ENCODE data around the gene DOK4. TPM values are rescaled to one million over a fixed set of nuclear protein-coding genes. Genes with fewer than 3 reads are reported as not detected.
A peak's percentile ranks its signal among the peaks of the same experiment; 100 is the strongest.

DOK4 gene
- total and polyA plus RNA-seq, 4 experiments from 2014 or later = 1.7 to 3.0 (median 2.7) TPM

DNA sequence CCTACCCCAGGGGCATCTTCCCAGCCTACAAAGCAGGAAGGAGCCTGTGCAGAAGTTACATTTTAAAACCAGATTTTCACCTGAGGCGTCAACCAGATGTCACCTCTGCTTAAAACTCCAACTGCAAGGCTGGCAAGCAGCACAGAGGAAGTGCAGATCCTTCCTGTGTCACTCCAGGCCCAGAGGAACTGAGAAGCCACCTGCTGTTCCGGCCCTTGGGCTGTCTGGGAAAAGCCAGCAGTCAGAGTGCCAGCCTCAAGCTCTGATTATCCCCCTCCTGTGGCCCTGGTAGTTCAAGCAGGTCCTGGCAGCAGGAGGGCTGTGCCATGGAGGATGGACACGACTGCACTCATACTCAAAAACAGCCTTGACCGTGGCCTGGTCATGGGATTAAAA lies 13.6 kb downstream of the DOK4 start:
- no peak for DNase-seq
- H3K4me3 ChIP-seq (ENCODE audit: low read length in 2 of 2) = no peak overlapping the region
- Mint-ChIP-seq H3K27ac (peak overlapping the region in 1 of 7 donors; percentile 35), H3K36me3 (peaks cover 23 to 43% of the 10 kb centered on the region in 2 donors), H3K4me1 (peaks cover 8 to 12% (median 10%) of the 10 kb centered on the region in 4 donors), H3K4me3 (no peak overlapping the region), H3K9me3 (peaks cover 0 to 2% (median 0%) of the 10 kb centered on the region in 8 donors), H3K27me3 (no peaks in the 10 kb centered on the region)
- ChIA-PET POLR2A (ENCODE audit: partially characterized antibody) (interaction anchor here (0.9 to 3.5 kb wide), 3 partner anchors 9 to 13 kb away, joined by 3 to 16 read pairs (median 5); partner anchors contain the start of gene POLR2C), CTCF (ENCODE audit: partially characterized antibody) (interaction anchor here (2.9 kb wide), 1 partner anchor 47 kb away, joined by 14 read pairs; no protein-coding TSS in a partner anchor)
- no peaks in the 10 kb centered on the region for H3K27me3 ChIP-seq (ENCODE audit: insufficient read depth, low read length)
- peaks cover 38% of the 10 kb centered on the region for H3K36me3 ChIP-seq (ENCODE audit: insufficient read depth, low read length)
- H3K27ac ChIP-seq (ENCODE audit: low read depth, low read length) = no peak overlapping the region
- intact Hi-C loops (cut with micrococcal nuclease) = no loop called here
- H3K9me3 ChIP-seq (ENCODE audit: control insufficient read depth in 1 of 2, low read length in 2 of 2) = no peaks in the 10 kb centered on the region
- H3K4me1 ChIP-seq (ENCODE audit: insufficient read depth, low read length) = peaks cover 17% of the 10 kb centered on the region

DNA sequence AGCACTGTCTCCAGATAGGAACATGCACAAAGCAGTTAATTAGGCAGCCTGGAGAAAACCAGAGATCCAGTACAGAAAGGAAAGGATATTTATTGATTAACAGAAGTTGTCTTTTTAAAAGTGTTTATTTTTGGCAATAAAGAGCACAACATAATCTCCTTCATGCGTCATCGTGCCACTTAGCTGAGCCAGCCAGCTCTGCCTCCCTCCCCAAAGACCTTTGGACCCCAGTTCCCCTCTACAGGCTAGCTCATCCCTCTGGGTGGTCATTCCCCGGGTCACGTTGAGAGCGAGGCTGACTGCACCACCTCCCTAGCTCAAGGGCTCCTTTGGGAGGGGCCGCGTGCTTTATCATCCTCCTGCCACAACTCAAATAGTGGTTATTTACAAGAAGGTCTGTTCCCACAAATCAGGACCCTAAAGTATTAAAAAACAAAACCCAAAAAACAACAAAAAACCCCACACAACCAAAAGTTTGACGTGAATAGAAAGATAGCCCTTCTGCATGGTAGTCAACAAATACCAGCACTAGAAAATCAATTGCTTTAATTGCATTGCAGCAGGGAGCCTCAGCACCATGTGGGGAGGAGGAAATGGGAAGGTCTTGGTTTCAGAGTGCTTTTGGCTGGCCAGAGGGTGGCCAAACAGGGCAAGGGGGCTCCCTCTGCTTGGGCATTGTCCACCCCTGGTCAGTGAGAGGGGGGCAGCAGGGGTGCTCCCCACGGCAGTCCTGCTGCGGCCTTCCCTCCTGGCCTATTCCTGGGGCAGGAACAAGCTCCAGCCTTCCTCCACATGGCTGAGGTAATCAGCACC lies 14.2 kb downstream of the DOK4 start:
- peaks cover 27 to 46% of the 10 kb centered on the region in 2 donors for H3K36me3 Mint-ChIP-seq
- peaks cover 38% of the 10 kb centered on the region for H3K36me3 ChIP-seq (ENCODE audit: insufficient read depth, low read length)

DNA sequence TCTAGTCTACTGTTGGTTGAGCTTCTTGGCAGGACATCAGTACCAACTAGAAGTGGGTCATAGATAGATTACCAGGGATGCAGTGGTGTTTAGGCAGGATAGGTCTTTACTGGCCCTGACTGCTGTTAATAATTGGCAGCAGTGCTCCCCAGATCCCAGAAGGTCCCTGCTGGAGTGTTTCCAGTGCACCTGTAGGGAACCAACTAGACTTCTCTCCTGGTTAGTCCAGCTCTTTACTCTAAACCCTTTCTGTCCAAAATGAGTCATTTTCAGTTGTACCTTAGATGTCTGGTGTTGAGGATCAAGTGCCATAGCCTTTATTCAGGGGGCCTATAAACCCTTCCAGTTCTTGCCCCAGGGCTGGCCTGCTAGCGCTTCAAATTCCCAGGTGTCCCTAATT lies 15.1 kb downstream of the DOK4 start:
- Histone ChIP-seq H3K27ac (ENCODE audit: low read depth, low read length) (no peak overlapping the region), H3K27me3 (ENCODE audit: insufficient read depth, low read length) (no peaks in the 10 kb centered on the region), H3K9me3 (ENCODE audit: control insufficient read depth in 1 of 2, low read length in 2 of 2) (no peaks in the 10 kb centered on the region), H3K36me3 (ENCODE audit: insufficient read depth, low read length) (peaks cover 43% of the 10 kb centered on the region), H3K4me3 (ENCODE audit: low read length in 2 of 2) (no peak overlapping the region), H3K4me1 (ENCODE audit: insufficient read depth, low read length) (peaks cover 6% of the 10 kb centered on the region)
- H3K4me1 Mint-ChIP-seq = peaks cover 5 to 7% (median 6%) of the 10 kb centered on the region in 4 donors
- intact Hi-C loops (cut with micrococcal nuclease) = no loop called here
- CTCF ChIA-PET (ENCODE audit: partially characterized antibody) = no interaction called here
- peaks cover 28 to 50% of the 10 kb centered on the region in 2 donors for H3K36me3 Mint-ChIP-seq
- H3K27ac Mint-ChIP-seq = peak overlapping the region in 2 of 7 donors; percentile 12 to 40
- no peaks in the 10 kb centered on the region for H3K27me3 Mint-ChIP-seq
- DNase-seq = no peak
- peaks cover 0 to 2% (median 0%) of the 10 kb centered on the region in 8 donors for H3K9me3 Mint-ChIP-seq
- H3K4me3 Mint-ChIP-seq = no peak overlapping the region
- POLR2A ChIA-PET (ENCODE audit: partially characterized antibody) = interaction anchor here (0.9 kb wide), 2 partner anchors 9 to 66 kb away, joined by 3 read pairs; partner anchors contain the start of gene POLR2C

More for the DNA sequence above, 14.2 kb downstream of the DOK4 start:
- no peak overlapping the region for H3K4me3 ChIP-seq (ENCODE audit: low read length in 2 of 2)
- H3K27me3 ChIP-seq (ENCODE audit: insufficient read depth, low read length) = no peaks in the 10 kb centered on the region
- ChIA-PET POLR2A (ENCODE audit: partially characterized antibody) (interaction anchor here (0.9 to 3.5 kb wide), 2 partner anchors 8 to 10 kb away, joined by 5 to 16 read pairs; partner anchors contain the start of gene POLR2C), CTCF (ENCODE audit: partially characterized antibody) (no interaction called here)
- no peak overlapping the region for H3K27ac ChIP-seq (ENCODE audit: low read depth, low read length)
- peaks cover 15% of the 10 kb centered on the region for H3K4me1 ChIP-seq (ENCODE audit: insufficient read depth, low read length)
- H3K27me3 Mint-ChIP-seq = no peaks in the 10 kb centered on the region
- H3K9me3 Mint-ChIP-seq = peaks cover 0 to 2% (median 0%) of the 10 kb centered on the region in 8 donors
- no peaks in the 10 kb centered on the region for H3K9me3 ChIP-seq (ENCODE audit: control insufficient read depth in 1 of 2, low read length in 2 of 2)
- DNase-seq = no peak
- peaks cover 8 to 12% (median 10%) of the 10 kb centered on the region in 4 donors for H3K4me1 Mint-ChIP-seq
- H3K27ac Mint-ChIP-seq = peak overlapping the region in 2 of 7 donors; percentile 35 to 74
- intact Hi-C loops (cut with micrococcal nuclease) = no loop called here
- H3K4me3 Mint-ChIP-seq = no peak overlapping the region

DNA sequence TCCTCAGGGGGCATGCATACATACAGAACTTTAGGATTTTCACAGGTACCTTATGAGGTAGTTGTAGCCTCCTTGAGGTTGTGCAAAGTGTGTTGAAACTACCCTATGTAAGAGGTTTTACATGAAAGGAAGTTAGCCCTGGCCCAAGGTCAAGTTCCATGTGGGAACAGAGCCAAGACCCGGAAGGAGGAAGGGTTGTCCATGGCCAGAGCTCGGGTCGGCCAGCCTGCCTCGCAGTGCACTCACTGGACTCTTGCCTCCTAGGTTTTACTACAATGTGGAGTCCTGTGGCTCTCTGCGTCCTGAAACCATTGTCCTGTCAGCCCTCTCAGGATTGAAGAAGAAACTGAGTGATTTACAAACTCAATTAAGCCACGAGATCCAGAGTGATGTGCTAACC lies 15.6 kb downstream of the DOK4 start:
- H3K4me1 Mint-ChIP-seq = peaks cover 5 to 7% (median 6%) of the 10 kb centered on the region in 4 donors
- Histone ChIP-seq H3K27me3 (ENCODE audit: insufficient read depth, low read length) (no peaks in the 10 kb centered on the region), H3K36me3 (ENCODE audit: insufficient read depth, low read length) (peaks cover 48% of the 10 kb centered on the region), H3K9me3 (ENCODE audit: control insufficient read depth in 1 of 2, low read length in 2 of 2) (no peaks in the 10 kb centered on the region), H3K27ac (ENCODE audit: low read depth, low read length) (no peak overlapping the region), H3K4me3 (ENCODE audit: low read length in 2 of 2) (no peak overlapping the region), H3K4me1 (ENCODE audit: insufficient read depth, low read length) (peaks cover 6% of the 10 kb centered on the region)
- peaks cover 0 to 2% (median 0%) of the 10 kb centered on the region in 8 donors for H3K9me3 Mint-ChIP-seq
- DNase-seq = no peak
- no peaks in the 10 kb centered on the region for H3K27me3 Mint-ChIP-seq
- intact Hi-C loops (cut with micrococcal nuclease) = no loop called here
- ChIA-PET POLR2A (ENCODE audit: partially characterized antibody) (interaction anchor here (0.9 kb wide), 2 partner anchors 8 to 66 kb away, joined by 3 read pairs; partner anchors contain the start of gene POLR2C), CTCF (ENCODE audit: partially characterized antibody) (no interaction called here)
- peak overlapping the region in 1 of 7 donors; percentile 40 for H3K27ac Mint-ChIP-seq
- peaks cover 33 to 55% of the 10 kb centered on the region in 2 donors for H3K36me3 Mint-ChIP-seq
- no peak overlapping the region for H3K4me3 Mint-ChIP-seq

DNA sequence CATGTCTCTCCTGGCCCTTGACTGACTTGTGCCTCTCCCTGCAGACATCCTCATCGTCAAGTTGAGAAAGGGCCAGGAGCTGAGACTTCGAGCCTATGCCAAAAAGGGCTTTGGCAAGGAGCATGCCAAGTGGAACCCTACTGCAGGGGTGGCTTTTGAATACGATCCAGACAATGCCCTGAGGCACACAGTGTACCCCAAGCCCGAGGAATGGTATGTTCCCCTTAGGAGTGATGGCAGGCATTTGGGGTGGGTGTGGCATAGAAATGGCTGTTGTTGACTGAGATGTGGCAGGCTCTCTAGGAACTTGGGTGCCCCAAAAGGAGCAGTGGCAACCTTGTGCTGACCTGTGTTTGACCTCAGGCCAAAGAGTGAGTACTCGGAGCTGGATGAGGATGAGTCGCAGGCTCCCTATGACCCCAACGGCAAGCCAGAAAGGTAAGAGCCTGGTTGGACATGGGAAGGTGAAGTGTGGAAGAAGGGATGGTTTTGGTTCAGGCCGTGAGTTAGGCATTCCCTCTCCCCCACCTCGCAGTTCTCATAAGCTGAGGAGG lies 16.3 kb downstream of the DOK4 start:
- Mint-ChIP-seq H3K4me3 (no peak overlapping the region), H3K27me3 (no peaks in the 10 kb centered on the region), H3K9me3 (peaks cover 0 to 2% (median 0%) of the 10 kb centered on the region in 8 donors), H3K27ac (peak overlapping the region in 3 of 7 donors; percentile 6 to 63 (median 48)), H3K4me1 (peaks cover 8 to 13% (median 11%) of the 10 kb centered on the region in 4 donors), H3K36me3 (peaks cover 36 to 61% of the 10 kb centered on the region in 2 donors)
- Histone ChIP-seq H3K4me3 (ENCODE audit: low read length in 2 of 2) (no peak overlapping the region), H3K27ac (ENCODE audit: low read depth, low read length) (no peak overlapping the region), H3K27me3 (ENCODE audit: insufficient read depth, low read length) (no peaks in the 10 kb centered on the region), H3K9me3 (ENCODE audit: control insufficient read depth in 1 of 2, low read length in 2 of 2) (no peaks in the 10 kb centered on the region), H3K36me3 (ENCODE audit: insufficient read depth, low read length) (peaks cover 54% of the 10 kb centered on the region), H3K4me1 (ENCODE audit: insufficient read depth, low read length) (peaks cover 11% of the 10 kb centered on the region)
- intact Hi-C loops (cut with micrococcal nuclease) = no loop called here
- ChIA-PET CTCF (ENCODE audit: partially characterized antibody) (no interaction called here), POLR2A (ENCODE audit: partially characterized antibody) (interaction anchor here (0.9 kb wide), 1 partner anchor 8 kb away, joined by 3 read pairs; the partner anchor contains the start of gene POLR2C)
- DNase-seq = no peak

DNA sequence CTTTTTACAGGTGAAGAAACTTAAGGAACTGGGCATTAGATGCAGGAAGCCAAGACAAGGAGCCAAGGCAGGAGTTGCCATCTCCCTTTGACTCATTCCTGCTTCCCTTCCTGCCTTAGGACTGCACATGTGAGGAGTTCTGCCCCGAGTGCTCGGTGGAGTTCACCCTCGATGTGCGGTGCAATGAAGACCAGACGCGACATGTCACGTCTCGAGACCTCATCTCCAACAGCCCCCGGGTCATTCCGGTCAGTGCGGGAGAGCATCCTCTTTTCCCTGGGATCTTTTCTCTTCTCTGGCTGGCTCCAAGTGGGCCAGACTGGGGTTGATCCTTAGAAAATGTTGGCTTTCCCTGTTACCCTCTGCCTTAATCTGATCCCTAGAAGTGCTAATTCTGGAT lies 17.2 kb downstream of the DOK4 start:
- ChIA-PET CTCF (ENCODE audit: partially characterized antibody) (no interaction called here), POLR2A (ENCODE audit: partially characterized antibody) (no interaction called here)
- H3K9me3 Mint-ChIP-seq = peaks cover 0 to 3% (median 0%) of the 10 kb centered on the region in 8 donors
- Histone ChIP-seq H3K27me3 (ENCODE audit: insufficient read depth, low read length) (no peaks in the 10 kb centered on the region), H3K4me3 (ENCODE audit: low read length in 2 of 2) (no peak overlapping the region), H3K36me3 (ENCODE audit: insufficient read depth, low read length) (peaks cover 62% of the 10 kb centered on the region), H3K9me3 (ENCODE audit: control insufficient read depth in 1 of 2, low read length in 2 of 2) (no peaks in the 10 kb centered on the region), H3K4me1 (ENCODE audit: insufficient read depth, low read length) (peaks cover 20% of the 10 kb centered on the region), H3K27ac (ENCODE audit: low read depth, low read length) (no peak overlapping the region)
- H3K36me3 Mint-ChIP-seq = peaks cover 43 to 70% of the 10 kb centered on the region in 2 donors
- no peak overlapping the region for H3K27ac Mint-ChIP-seq
- DNase-seq = no peak
- H3K4me1 Mint-ChIP-seq = peaks cover 14 to 23% (median 18%) of the 10 kb centered on the region in 4 donors
- H3K27me3 Mint-ChIP-seq = no peaks in the 10 kb centered on the region
- no peak overlapping the region for H3K4me3 Mint-ChIP-seq
- intact Hi-C loops (cut with micrococcal nuclease) = no loop called here

DNA sequence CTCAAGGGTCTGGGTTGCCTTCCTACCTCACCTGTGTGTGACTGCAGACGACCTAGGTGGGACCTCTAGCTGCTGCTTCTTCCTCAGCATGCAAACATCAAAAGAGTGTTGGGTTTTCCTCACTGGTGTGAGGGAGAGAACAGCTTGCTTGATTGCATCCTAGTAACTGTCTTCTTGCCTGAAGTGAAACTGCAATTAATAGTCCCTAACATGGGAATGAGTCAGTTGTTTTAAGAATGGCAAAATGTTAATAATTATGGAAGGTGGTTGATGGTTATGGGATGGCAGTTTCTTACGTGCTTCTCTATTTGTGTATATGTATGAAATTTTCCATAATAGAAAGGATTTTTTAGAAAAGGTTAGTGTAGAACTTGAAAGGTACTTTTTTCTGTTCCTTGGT lies 17.9 kb downstream of the DOK4 start:
- H3K4me1 Mint-ChIP-seq = peaks cover 16 to 30% (median 24%) of the 10 kb centered on the region in 4 donors

More for the DNA sequence above, 17.9 kb downstream of the DOK4 start:
- Mint-ChIP-seq H3K9me3 (peaks cover 0 to 3% (median 0%) of the 10 kb centered on the region in 8 donors), H3K27me3 (no peaks in the 10 kb centered on the region), H3K4me3 (no peak overlapping the region), H3K27ac (peak overlapping the region in 1 of 7 donors; percentile 19), H3K36me3 (peaks cover 45 to 70% of the 10 kb centered on the region in 2 donors)
- Histone ChIP-seq H3K27ac (ENCODE audit: low read depth, low read length) (no peak overlapping the region), H3K4me1 (ENCODE audit: insufficient read depth, low read length) (peaks cover 27% of the 10 kb centered on the region), H3K27me3 (ENCODE audit: insufficient read depth, low read length) (no peaks in the 10 kb centered on the region), H3K4me3 (ENCODE audit: low read length in 2 of 2) (no peak overlapping the region), H3K36me3 (ENCODE audit: insufficient read depth, low read length) (peaks cover 64% of the 10 kb centered on the region), H3K9me3 (ENCODE audit: control insufficient read depth in 1 of 2, low read length in 2 of 2) (no peaks in the 10 kb centered on the region)
- intact Hi-C loops (cut with micrococcal nuclease) = no loop called here
- ChIA-PET POLR2A (ENCODE audit: partially characterized antibody) (no interaction called here), CTCF (ENCODE audit: partially characterized antibody) (no interaction called here)
- DNase-seq = no peak
